HUES64 (cell line): ENCODE data around the gene POM121C.
"Not testable (repeated sequence)": the region's sequence is repeated elsewhere in the genome, so short reads cannot be mapped to it uniquely, and the experiment has no call there.

Experiments
- H3K27ac ChIP-seq: 2 replicates; pipeline ENCODE4 v1.7.0; 2013; ENCODE audit warnings: low read depth, low read length, inconsistent platforms
- H3K27me3 ChIP-seq: 2 replicates; pipeline ENCODE4 v1.6.1; 2013; ENCODE audit warnings: mild to moderate bottlenecking, low read length; ENCODE audit not compliant: insufficient read depth
- H3K36me3 ChIP-seq: 2 replicates; pipeline ENCODE4 v1.6.1; 2013; ENCODE audit warnings: mild to moderate bottlenecking, low read length; ENCODE audit not compliant: insufficient read depth
- H3K4me1 ChIP-seq: 2 replicates; pipeline ENCODE4 v1.6.1; 2013; ENCODE audit warnings: mild to moderate bottlenecking, low read length, moderate library complexity; ENCODE audit not compliant: insufficient read depth
- H3K4me3 ChIP-seq: 2 replicates; pipeline ENCODE4 v1.5.1; 2013; ENCODE audit warnings: mild to moderate bottlenecking, low read length, moderate library complexity
- H3K9ac ChIP-seq: 2 replicates; pipeline ENCODE4 v1.6.1; 2013; ENCODE audit warnings: mild to moderate bottlenecking, low read depth, low read length
- H3K9me3 ChIP-seq: 2 replicates; pipeline ENCODE4 v1.6.1; 2013; ENCODE audit warnings: low read depth, low read length; ENCODE audit not compliant: insufficient read depth
- WGBS: fragments of 150-250, 120-280 bp; methylation state at CpG from one replicate; pipeline ENCODE4 v1.1.7; 2013; ENCODE audit warnings: missing lambda C conversion rate; 5-methylcytosine and 5-hydroxymethylcytosine counted together

Gene POM121C

GRCh38 chr7:75367313-75367712, 118.8 kb downstream of the POM121C start:
- no CpG with 5 or more reads among the region's 9 CpGs for WGBS
- not testable (repeated sequence) for H3K27me3 ChIP-seq, H3K9me3 ChIP-seq, H3K4me1 ChIP-seq, H3K4me3 ChIP-seq, H3K36me3 ChIP-seq, H3K9ac ChIP-seq, H3K27ac ChIP-seq
